Mucosa of rectum (tissue), 2 donors: ENCODE measurements around the gene ERO1B.

Experiments used
- H3K27ac ChIP-seq, 2 donors: one replicate each; pipeline ENCODE4 v1.7.0; 2013; ENCODE audit warnings: inconsistent platforms in 2 of 2, low read depth in 2 of 2, low read length in 2 of 2
- H3K27me3 ChIP-seq, 2 donors: one replicate each; pipeline ENCODE4 v1.7.0; 2013; ENCODE audit warnings: low read length in 2 of 2; ENCODE audit not compliant: control insufficient read depth in 2 of 2, insufficient read depth in 2 of 2
- H3K36me3 ChIP-seq, 2 donors: one replicate each; pipeline ENCODE4 v1.7.0; 2013; ENCODE audit warnings: low read length in 2 of 2; ENCODE audit not compliant: control insufficient read depth in 2 of 2, insufficient read depth in 2 of 2
- H3K4me1 ChIP-seq, 2 donors: one replicate each; pipeline ENCODE4 v1.7.0; 2013; ENCODE audit warnings: low read length in 2 of 2, mild to moderate bottlenecking in 1 of 2; ENCODE audit not compliant: control insufficient read depth in 2 of 2, insufficient read depth in 2 of 2
- H3K4me3 ChIP-seq, 2 donors: one replicate each; pipeline ENCODE4 v1.7.0; 2013; ENCODE audit warnings: low read length in 2 of 2
- H3K9ac ChIP-seq, 2 donors: one replicate each; pipeline ENCODE4 v1.7.0; 2013; ENCODE audit warnings: low read length in 2 of 2, low read depth in 1 of 2, mild to moderate bottlenecking in 1 of 2
- H3K9me3 ChIP-seq, 2 donors: one replicate each; pipeline ENCODE4 v1.7.0; 2013; ENCODE audit warnings: low read length in 2 of 2; ENCODE audit not compliant: control insufficient read depth in 2 of 2
- donor health status: healthy.
- donor health status: Normal muscosa, but diverticular disease.

Gene ERO1B

GRCh38 chr1:236176337-236177336 lies 105.1 kb downstream of the ERO1B start:
- Histone ChIP-seq H3K4me1 (no peaks in the 10 kb centered on the region), H3K9me3 (no peaks in the 10 kb centered on the region), H3K27me3 (no peaks in the 10 kb centered on the region), H3K36me3 (peaks cover 0 to 8% of the 10 kb centered on the region in 2 donors), H3K9ac (no peak overlapping the region), H3K27ac (no peak overlapping the region), H3K4me3 (no peak overlapping the region)

- Histone ChIP-seq H3K36me3 (peaks cover 0 to 3% of the 10 kb centered on the region in 2 donors), H3K9me3 (no peaks in the 10 kb centered on the region), H3K27me3 (no peaks in the 10 kb centered on the region), H3K4me3 (no peak overlapping the region), H3K27ac (no peak overlapping the region), H3K9ac (no peak overlapping the region), H3K4me1 (no peaks in the 10 kb centered on the region)
Observed at GRCh38 chr1:236175642-236176336, 106.0 kb downstream of the ERO1B start.

GRCh38 chr1:236173174-236173767 lies 108.5 kb downstream of the ERO1B start:
- Histone ChIP-seq H3K27me3 (no peaks in the 10 kb centered on the region), H3K9ac (no peak overlapping the region), H3K27ac (no peak overlapping the region), H3K4me3 (no peak overlapping the region), H3K36me3 (no peaks in the 10 kb centered on the region), H3K4me1 (no peaks in the 10 kb centered on the region), H3K9me3 (no peaks in the 10 kb centered on the region)

- H3K4me3 ChIP-seq = no peak overlapping the region
- H3K36me3 ChIP-seq = no peaks in the 10 kb centered on the region
- no peak overlapping the region for H3K27ac ChIP-seq
- H3K9ac ChIP-seq = no peak overlapping the region
- no peaks in the 10 kb centered on the region for H3K9me3 ChIP-seq
- no peaks in the 10 kb centered on the region for H3K4me1 ChIP-seq
- H3K27me3 ChIP-seq = no peaks in the 10 kb centered on the region
Observed at GRCh38 chr1:236172041-236172579, 109.6 kb downstream of the ERO1B start.

- Histone ChIP-seq H3K36me3 (no peaks in the 10 kb centered on the region), H3K27me3 (no peaks in the 10 kb centered on the region), H3K9me3 (no peaks in the 10 kb centered on the region), H3K27ac (no peak overlapping the region), H3K9ac (no peak overlapping the region), H3K4me3 (no peak overlapping the region), H3K4me1 (peaks cover 0 to under 1% of the 10 kb centered on the region in 2 donors)
Observed at GRCh38 chr1:236168716-236169429, 112.9 kb downstream of the ERO1B start.

- Histone ChIP-seq H3K9me3 (no peaks in the 10 kb centered on the region), H3K36me3 (no peaks in the 10 kb centered on the region), H3K27me3 (no peaks in the 10 kb centered on the region), H3K9ac (no peak overlapping the region), H3K4me3 (no peak overlapping the region), H3K27ac (no peak overlapping the region), H3K4me1 (peaks cover 0 to 7% of the 10 kb centered on the region in 2 donors)
Observed at GRCh38 chr1:236167578-236167977, 114.2 kb downstream of the ERO1B start.

GRCh38 chr1:236167154-236167553 lies 114.6 kb downstream of the ERO1B start:
- H3K4me1 ChIP-seq = peaks cover 0 to 7% of the 10 kb centered on the region in 2 donors
- no peak overlapping the region for H3K9ac ChIP-seq
- no peak overlapping the region for H3K27ac ChIP-seq
- no peaks in the 10 kb centered on the region for H3K36me3 ChIP-seq
- H3K27me3 ChIP-seq = no peaks in the 10 kb centered on the region
- H3K4me3 ChIP-seq = no peak overlapping the region
- no peaks in the 10 kb centered on the region for H3K9me3 ChIP-seq

GRCh38 chr1:236166041-236166440 lies 115.7 kb downstream of the ERO1B start:
- H3K9me3 ChIP-seq = peaks cover 0 to 2% of the 10 kb centered on the region in 2 donors
- H3K4me1 ChIP-seq = peaks cover 0 to 7% of the 10 kb centered on the region in 2 donors
- no peak overlapping the region for H3K4me3 ChIP-seq
- no peak overlapping the region for H3K27ac ChIP-seq
- no peaks in the 10 kb centered on the region for H3K36me3 ChIP-seq
- H3K9ac ChIP-seq = no peak overlapping the region
- no peaks in the 10 kb centered on the region for H3K27me3 ChIP-seq
